Activated CD8-positive, alpha-beta memory T cell treated with anti-CD3 and anti-CD28 coated beads for 36 hours (primary cell): ENCODE results near the gene TARM1. TPM values are rescaled to one million over a fixed set of nuclear protein-coding genes. Genes with fewer than 3 reads are reported as not detected.
"Not testable (repeated sequence)": the region's sequence is repeated elsewhere in the genome, so short reads cannot be mapped to it uniquely, and the experiment has no call there.

Experiments used
- CTCF ChIA-PET: fragments of 350-600 bp; sonication (Branson Sonifier 250); formaldehyde crosslinking; loops from one replicate; lab custom pipeline; 2021; ENCODE audit warnings: antibody characterized with exemption; lab: Charles Lee
- POLR2A ChIA-PET: fragments of 350-600 bp; sonication (Branson Sonifier 250); formaldehyde crosslinking; loops from one replicate; lab custom pipeline; 2021; ENCODE audit warnings: antibody characterized with exemption; lab: Charles Lee
- total RNA-seq, 2 experiments: library from RNA; stranded (reverse); gene quantifications; one replicate each; pipeline ENCODE4 v1.2.3, GENCODE V29; 2021

The TARM1 gene
- total RNA-seq, 2 experiments from 2014 or later, result not detected

GRCh38 chr19:54045771-54046170, 35.4 kb downstream of the TARM1 start:
- ChIA-PET CTCF (no interaction called here), POLR2A (no interaction called here)

GRCh38 chr19:54042989-54043388, 38.2 kb downstream of the TARM1 start:
- POLR2A ChIA-PET, result no interaction called here
- CTCF ChIA-PET, result interaction anchor here (0.9 kb wide), 1 partner anchor 19 kb away, joined by 3 read pairs; no protein-coding TSS in a partner anchor

GRCh38 chr19:54041969-54042606, 39.1 kb downstream of the TARM1 start:
- POLR2A ChIA-PET, result no interaction called here
- CTCF ChIA-PET, result interaction anchor here (0.7 kb wide), 1 partner anchor 1394 kb away, joined by 3 read pairs; no protein-coding TSS in a partner anchor

DNA sequence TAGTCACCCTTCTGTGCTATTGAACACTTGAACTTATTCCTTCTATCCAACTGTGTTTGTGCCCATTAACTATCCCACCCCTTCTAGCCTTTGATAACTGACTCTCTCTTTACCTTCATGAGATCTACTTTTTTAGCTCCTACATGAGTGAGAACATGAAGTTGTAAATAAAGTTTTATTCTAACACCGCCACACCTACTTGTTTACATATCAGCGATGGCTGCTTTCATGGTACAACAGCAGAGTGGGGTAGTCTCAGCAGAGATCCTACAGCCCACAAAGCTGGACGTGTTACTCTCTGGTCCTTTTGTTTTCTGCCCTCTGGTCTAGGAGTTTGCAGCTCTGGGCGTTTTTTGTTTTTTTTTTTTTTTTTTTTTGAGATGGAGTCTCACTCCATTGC, 41.2 kb downstream of the TARM1 start:
- CTCF ChIA-PET, result interaction anchor here (2.0 kb wide), 1 partner anchor 10 kb away, joined by 7 read pairs; no protein-coding TSS in a partner anchor
- POLR2A ChIA-PET, result no interaction called here

- CTCF ChIA-PET, POLR2A ChIA-PET: not testable (repeated sequence)
Measured at GRCh38 chr19:54036542-54036941, 44.6 kb downstream of the TARM1 start.

GRCh38 chr19:54035215-54036178, 45.7 kb downstream of the TARM1 start:
- POLR2A ChIA-PET, result interaction anchor here (0.7 kb wide), 1 partner anchor 1630 kb away, joined by 4 read pairs; no protein-coding TSS in a partner anchor
- CTCF ChIA-PET, result no interaction called here

DNA sequence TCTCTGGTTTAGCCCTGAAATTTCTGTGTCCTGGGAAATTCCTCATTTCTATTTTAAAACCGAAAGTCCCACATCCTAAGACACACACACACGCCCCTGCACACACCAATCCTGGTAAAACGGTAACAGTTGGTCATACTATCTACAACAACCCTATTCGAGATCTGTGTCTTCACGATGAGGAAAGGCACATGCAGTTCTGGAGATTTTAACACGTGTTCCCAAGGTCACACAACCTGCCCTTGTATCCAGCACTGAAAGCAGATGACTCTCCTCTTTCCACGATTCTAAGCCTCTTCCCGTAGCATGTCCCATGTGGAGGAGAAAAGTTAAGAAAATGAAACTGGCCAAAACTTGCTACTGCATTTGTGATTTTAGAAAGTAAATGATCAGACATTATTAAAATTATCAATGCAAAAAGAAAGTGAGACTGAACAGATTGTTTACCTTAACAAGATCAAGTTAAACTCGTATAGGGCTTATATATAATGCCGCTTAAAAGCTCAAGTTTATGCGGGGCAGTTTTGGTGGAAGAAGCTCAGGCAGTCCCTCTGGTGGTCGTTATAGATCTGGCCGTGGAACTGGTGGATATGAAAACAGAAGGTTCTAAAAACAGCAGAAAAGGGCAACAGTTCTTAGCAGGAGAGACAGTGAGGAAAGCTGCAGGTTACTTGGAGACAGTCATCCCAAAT, 50.1 kb downstream of the TARM1 start:
- POLR2A ChIA-PET, result no interaction called here
- CTCF ChIA-PET, result interaction anchor here (0.8 kb wide), 1 partner anchor 16 kb away, joined by 3 read pairs; no protein-coding TSS in a partner anchor

DNA sequence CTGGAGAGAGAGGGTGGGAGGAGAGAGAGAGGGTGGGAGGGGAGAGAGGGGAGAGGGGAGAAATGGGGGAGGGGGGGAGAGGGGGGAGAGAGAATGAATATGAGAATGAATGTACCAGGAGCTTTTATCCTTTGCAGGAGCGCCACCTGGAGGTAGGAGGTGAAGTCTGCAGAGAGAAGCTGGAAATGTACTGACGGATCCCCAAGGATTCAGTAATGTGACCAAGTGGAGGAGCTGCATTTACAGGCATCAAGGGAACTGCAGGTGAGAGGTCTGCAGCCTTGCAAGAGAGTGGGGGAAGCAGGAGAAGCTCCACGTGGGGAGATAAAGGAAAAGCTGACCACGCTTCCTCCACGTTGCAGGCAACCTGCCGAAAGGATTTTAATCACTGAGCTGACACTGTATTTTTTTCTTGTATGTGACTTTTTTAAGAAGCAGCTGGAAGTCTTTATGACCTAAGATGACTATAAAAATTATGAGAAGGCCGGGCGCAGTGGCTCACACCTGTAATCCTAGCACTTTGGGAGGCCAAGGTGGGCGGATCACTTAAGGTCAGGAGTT, 51.2 kb downstream of the TARM1 start:
- ChIA-PET POLR2A (interaction anchor here (0.7 kb wide), 1 partner anchor 123 kb away, joined by 3 read pairs; no protein-coding TSS in a partner anchor), CTCF (interaction anchor here (0.6 to 1.7 kb wide), 8 partner anchors 9 to 237 kb away, joined by 3 to 8 read pairs (median 3); no protein-coding TSS in a partner anchor)

- ChIA-PET POLR2A (no interaction called here), CTCF (interaction anchor here (0.6 to 1.7 kb wide), 7 partner anchors 10 to 274 kb away, joined by 3 to 8 read pairs (median 5); no protein-coding TSS in a partner anchor)
Measured at GRCh38 chr19:54029301-54029700, 51.9 kb downstream of the TARM1 start.

GRCh38 chr19:54026656-54027055, 54.5 kb downstream of the TARM1 start:
- ChIA-PET CTCF (interaction anchor here (0.7 to 1.0 kb wide), 2 partner anchors 186 to 234 kb away, joined by 3 to 4 read pairs; no protein-coding TSS in a partner anchor), POLR2A (no interaction called here)

DNA sequence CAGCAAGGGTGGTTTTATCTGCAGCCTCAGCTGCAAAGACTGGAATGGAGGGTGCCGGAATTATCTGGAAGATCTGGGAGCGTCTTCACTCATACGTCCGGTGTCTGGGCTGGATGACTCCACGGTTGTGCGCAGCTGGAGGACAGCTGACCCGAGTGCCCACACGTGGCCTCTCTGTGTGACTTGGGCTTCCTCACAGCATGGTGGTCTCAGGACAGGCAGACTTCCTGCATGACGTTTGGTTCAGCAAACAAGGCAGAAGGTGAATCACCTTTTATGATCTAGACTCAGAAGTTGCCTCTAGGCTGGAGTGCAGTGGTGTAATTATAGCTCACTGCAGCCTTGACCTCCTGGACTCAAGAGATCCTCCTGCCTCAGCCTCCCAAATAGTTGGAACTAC, 56.5 kb downstream of the TARM1 start:
- POLR2A ChIA-PET, result no interaction called here
- CTCF ChIA-PET, result interaction anchor here (0.7 to 3.4 kb wide), 10 partner anchors 21 to 1016 kb away, joined by 3 to 21 read pairs (median 6); partner anchors contain the start of gene CACNG7

DNA sequence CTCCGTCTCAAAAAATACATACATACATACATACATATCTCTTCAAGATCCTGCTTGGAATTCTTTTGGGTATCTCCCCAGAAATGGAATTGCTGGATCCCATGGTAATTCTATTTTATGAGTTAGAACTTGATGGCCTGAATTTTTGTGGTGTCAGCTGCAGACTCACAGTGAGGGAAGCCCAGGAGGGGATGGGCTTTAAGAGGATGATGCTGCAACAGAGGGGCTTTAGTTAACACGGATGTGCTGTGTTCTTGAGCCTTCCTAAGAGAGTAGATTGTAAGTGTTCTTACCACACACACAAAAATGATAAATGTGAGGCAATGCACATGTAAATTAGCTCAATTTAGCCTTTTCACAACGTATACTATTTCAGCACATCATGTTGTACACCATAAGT, 58.0 kb downstream of the TARM1 start:
- POLR2A ChIA-PET, result interaction anchor here (0.5 kb wide), 1 partner anchor 10 kb away, joined by 7 read pairs; no protein-coding TSS in a partner anchor
- CTCF ChIA-PET, result interaction anchor here (0.6 to 3.4 kb wide), 9 partner anchors 12 to 231 kb away, joined by 3 to 21 read pairs (median 3); partner anchors contain the start of gene CACNG7

DNA sequence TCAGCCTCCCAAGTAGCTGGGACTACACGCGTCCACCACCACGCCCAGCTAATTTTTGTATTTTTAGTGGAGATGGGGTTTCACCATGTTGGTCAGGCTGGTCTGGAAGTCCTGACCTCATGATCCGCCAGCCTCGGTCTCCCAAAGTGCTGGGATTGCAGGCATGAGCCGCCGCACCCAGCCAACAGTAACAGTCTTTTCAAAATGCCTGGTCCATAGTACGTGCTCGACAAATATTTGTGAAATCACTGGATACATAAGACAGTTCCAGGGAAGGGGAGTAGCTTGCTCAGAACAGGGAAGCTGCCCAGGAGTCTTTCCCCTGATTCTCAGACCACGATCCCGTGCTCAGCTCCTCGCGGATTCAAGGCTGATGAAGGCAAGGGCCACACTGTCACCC, 59.2 kb downstream of the TARM1 start:
- CTCF ChIA-PET, result no interaction called here
- POLR2A ChIA-PET, result no interaction called here

DNA sequence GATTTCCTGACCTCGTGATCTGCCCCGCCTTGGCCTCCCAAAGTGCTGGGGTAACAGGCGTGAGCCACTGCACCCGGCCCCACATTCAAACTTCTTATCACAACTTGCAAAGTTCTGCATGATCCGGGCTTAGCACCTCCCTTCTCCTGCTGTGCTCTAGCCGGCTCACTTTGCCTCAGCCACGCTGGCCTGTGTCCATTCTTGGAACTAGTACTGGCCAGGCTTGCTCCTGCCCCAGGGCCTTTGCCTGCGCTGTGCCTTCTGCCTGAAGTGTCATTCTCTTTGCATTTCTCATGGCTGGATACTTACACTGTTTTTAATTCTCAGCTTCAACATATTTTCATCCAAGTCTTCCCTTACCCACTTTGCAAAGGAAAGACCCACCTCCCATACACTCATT, 59.8 kb downstream of the TARM1 start:
- CTCF ChIA-PET, result interaction anchor here (0.6 kb wide), 1 partner anchor 8 kb away, joined by 3 read pairs; no protein-coding TSS in a partner anchor

More for the DNA sequence above, 59.8 kb downstream of the TARM1 start:
- POLR2A ChIA-PET, result no interaction called here

Other genes starting within 250 kb of the TARM1 start
- gene MYADM, start 213.5 kb downstream of the TARM1 start, total RNA-seq, result 10 to 100 TPM; 44.1 to 45.2 TPM
- gene PRKCG, start 199.2 kb downstream of the TARM1 start, total RNA-seq, result not detected
- gene CACNG7, start 172.1 kb downstream of the TARM1 start, total RNA-seq, result not detected
- not detected for gene CACNG8, start 118.4 kb downstream of the TARM1 start, total RNA-seq
- not detected for gene CACNG6, start 89.7 kb downstream of the TARM1 start, total RNA-seq
- not detected for gene VSTM1, start 17.5 kb downstream of the TARM1 start, total RNA-seq
- under 1 TPM; 0.27 to 0.29 TPM for gene OSCAR, start 19.4 kb upstream of the TARM1 start, total RNA-seq
- 100 to 1,000 TPM; 104 to 110 TPM for gene NDUFA3, start 21.5 kb upstream of the TARM1 start, total RNA-seq
- gene TFPT, start 34.3 kb upstream of the TARM1 start, total RNA-seq, result 10 to 100 TPM; 34.9 to 36.6 TPM
- 100 to 1,000 TPM; 123 to 124 TPM for gene PRPF31, start 34.4 kb upstream of the TARM1 start, total RNA-seq
- gene CNOT3, start 56.4 kb upstream of the TARM1 start, total RNA-seq, result 10 to 100 TPM; 65.2 to 68.5 TPM
- gene LENG1, start 78.4 kb upstream of the TARM1 start, total RNA-seq, result 1 to 10 TPM; 3.9 to 5.3 TPM
- not detected for gene TMC4, start 91.8 kb upstream of the TARM1 start, total RNA-seq
- 100 to 1,000 TPM; 119 to 120 TPM for gene MBOAT7, start 108.2 kb upstream of the TARM1 start, total RNA-seq
- 10 to 100 TPM; 21.7 to 22.9 TPM for gene TSEN34, start 109.9 kb upstream of the TARM1 start, total RNA-seq
- gene RPS9, start 119.5 kb upstream of the TARM1 start, total RNA-seq, result 1,000 to 10,000 TPM; 1,671 to 1,692 TPM
- gene LILRB3, start 141.6 kb upstream of the TARM1 start, total RNA-seq, result not detected
- not detected for gene LILRA6, start 161.4 kb upstream of the TARM1 start, total RNA-seq
- not detected for gene LILRB5, start 175.9 kb upstream of the TARM1 start, total RNA-seq
- not detected for gene LILRB2, start 199.7 kb upstream of the TARM1 start, total RNA-seq
- not detected for gene LILRA5, start 231.8 kb upstream of the TARM1 start, total RNA-seq